HepG2 (cell line): ENCODE measurements around the gene RPL18. TPM values are rescaled to one million over a fixed set of nuclear protein-coding genes. Genes with fewer than 3 reads are reported as not detected.
A peak's percentile ranks its signal among the peaks of the same experiment; 100 is the strongest.

ENCODE experiments used
- RFXANK ChIP-seq: IDR thresholded peaks from 2 replicates; pipeline ENCODE4 v1.6.1; 2016
- ZFP82 ChIP-seq: sonication (generic); formaldehyde crosslinking; IDR thresholded peaks from 2 replicates; pipeline ENCODE4 v1.5.1; 2020; ENCODE audit warnings: mild to moderate bottlenecking, missing genetic modification reagents, borderline replicate concordance
- ZFP91 ChIP-seq: sonication (generic); formaldehyde crosslinking; IDR thresholded peaks from 2 replicates; pipeline ENCODE4 v1.9.0; 2022; ENCODE audit warnings: missing genetic modification reagents, mild to moderate bottlenecking, borderline replicate concordance
- ZNF274 ChIP-seq: sonication (generic); formaldehyde crosslinking; IDR thresholded peaks from 2 replicates; pipeline ENCODE4 v1.5.1; 2020; ENCODE audit warnings: mild to moderate bottlenecking, missing genetic modification reagents
- ZNF34 ChIP-seq: sonication (generic); formaldehyde crosslinking; IDR thresholded peaks from 2 replicates; pipeline ENCODE4 v1.4.0; 2020; ENCODE audit warnings: mild to moderate bottlenecking, missing genetic modification reagents, borderline replicate concordance
- ZNF556 ChIP-seq: sonication (generic); formaldehyde crosslinking; IDR thresholded peaks from 2 replicates; pipeline ENCODE4 v1.4.0; 2020; ENCODE audit warnings: mild to moderate bottlenecking, missing genetic modification reagents, borderline replicate concordance
- ZNF558 ChIP-seq: sonication (generic); formaldehyde crosslinking; IDR thresholded peaks from 2 replicates; pipeline ENCODE4 v1.9.0; 2022; ENCODE audit warnings: mild to moderate bottlenecking, missing genetic modification reagents, borderline replicate concordance
- ZNF563 ChIP-seq: sonication (generic); formaldehyde crosslinking; IDR thresholded peaks from 2 replicates; pipeline ENCODE4 v1.8.0; 2022; ENCODE audit warnings: mild to moderate bottlenecking, moderate library complexity, missing genetic modification reagents
- ZNF816 ChIP-seq: sonication (generic); formaldehyde crosslinking; IDR thresholded peaks from 2 replicates; pipeline ENCODE4 v1.8.0; 2022; ENCODE audit warnings: missing genetic modification reagents, mild to moderate bottlenecking, borderline replicate concordance
- polyA plus RNA-seq, 8 experiments: library from polyadenylated mRNA; depleted of rRNA in 3 of 8; stranded (reverse) in 7 of 8; unstranded in 1 of 8; fragments of >200 nt; fragmentation: Illumina TruSeq in 4 of 8; extraction: Trizol in 4 of 8; gene quantifications; 2 replicates each; pipeline versions ENCODE4 v1.2.1 to v1.2.3, GENCODE V29; 2011 to 2016; ENCODE audit warnings: low read depth in 4 of 8, missing spikeins in 1 of 8, mixed read lengths in 1 of 8; ENCODE audit not compliant: insufficient read depth in 1 of 8
- total RNA-seq, 5 experiments: library from RNA; depleted of rRNA; stranded (reverse); fragments of >200 nt; fragmentation: Illumina TruSeq; extraction: Trizol; gene quantifications; 2 replicates each; pipeline ENCODE4 v1.2.3, GENCODE V29; 2016; ENCODE audit warnings: low read depth in 1 of 5
- TF ChIP-seq, protein P1 (sequence below), 2 experiments: fragments of 450-650 bp in 1 of 2; sonication (generic) in 1 of 2; formaldehyde crosslinking in 1 of 2; IDR thresholded peaks; 2 replicates each; pipeline versions ENCODE4 v1.6.1 to v1.8.0; 2016 to 2022; ENCODE audit warnings: antibody characterized with exemption in 1 of 2, mild to moderate bottlenecking in 1 of 2, missing genetic modification reagents in 1 of 2
- TF ChIP-seq, protein P2 (sequence below): sonication (generic); formaldehyde crosslinking; conservative IDR thresholded peaks from 2 replicates; pipeline ENCODE4 v1.4.0; 2020; ENCODE audit warnings: missing genetic modification reagents
- TF ChIP-seq, protein P3 (sequence below): sonication (generic); formaldehyde crosslinking; IDR thresholded peaks from 2 replicates; pipeline ENCODE4 v1.4.0; 2020; ENCODE audit warnings: mild to moderate bottlenecking, low read depth, missing genetic modification reagents

RPL18 gene
- total and polyA plus RNA-seq, 2 of the 13 experiments (the other 11 are each of a cell fraction or from before 2014, with no cell fraction given) = 1,485 to 1,639 TPM

DNA sequence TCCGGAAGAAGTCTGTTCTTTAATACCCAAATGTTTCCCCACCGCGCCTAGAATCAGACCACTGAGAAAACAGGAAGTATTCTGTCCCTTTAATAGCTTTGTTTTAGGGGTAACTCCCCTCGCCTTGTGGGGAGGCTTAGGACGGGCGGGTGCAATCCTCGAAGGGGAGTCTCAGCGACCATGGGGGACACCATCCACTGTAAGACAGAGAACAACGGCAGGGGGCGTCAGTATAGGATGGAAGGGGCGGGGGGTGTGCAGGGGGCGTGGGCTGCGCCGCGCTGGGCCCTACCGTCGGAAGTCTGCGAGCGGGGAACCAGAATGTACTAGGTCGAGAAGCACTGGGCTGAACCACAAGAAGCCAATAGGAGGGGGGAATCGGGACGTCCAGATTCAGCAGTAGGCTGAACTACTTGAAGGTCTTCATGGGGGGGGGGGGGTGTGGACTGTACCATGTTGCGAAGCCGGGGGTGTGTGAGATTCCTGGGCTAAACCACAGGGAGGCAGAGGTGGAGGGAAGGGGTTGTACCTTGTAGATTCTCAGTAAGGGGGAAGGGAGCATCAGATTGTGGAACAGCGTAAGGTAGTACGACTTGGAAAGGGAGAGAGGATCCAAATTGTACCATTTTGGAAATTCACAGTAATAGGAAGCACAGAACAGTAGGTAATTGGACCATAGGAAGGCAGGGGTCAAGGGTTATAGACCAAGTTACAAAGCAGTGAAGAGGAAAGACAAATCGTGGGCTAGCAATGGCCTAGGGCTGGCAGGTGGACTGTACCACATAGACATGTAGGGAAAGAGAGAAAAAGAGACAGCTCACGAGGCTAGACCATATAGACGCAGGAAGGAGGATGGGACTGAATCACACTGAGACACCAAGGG lies 19.2 kb upstream of the RPL18 start (continued):
- TF ChIP-seq, protein P1, sequence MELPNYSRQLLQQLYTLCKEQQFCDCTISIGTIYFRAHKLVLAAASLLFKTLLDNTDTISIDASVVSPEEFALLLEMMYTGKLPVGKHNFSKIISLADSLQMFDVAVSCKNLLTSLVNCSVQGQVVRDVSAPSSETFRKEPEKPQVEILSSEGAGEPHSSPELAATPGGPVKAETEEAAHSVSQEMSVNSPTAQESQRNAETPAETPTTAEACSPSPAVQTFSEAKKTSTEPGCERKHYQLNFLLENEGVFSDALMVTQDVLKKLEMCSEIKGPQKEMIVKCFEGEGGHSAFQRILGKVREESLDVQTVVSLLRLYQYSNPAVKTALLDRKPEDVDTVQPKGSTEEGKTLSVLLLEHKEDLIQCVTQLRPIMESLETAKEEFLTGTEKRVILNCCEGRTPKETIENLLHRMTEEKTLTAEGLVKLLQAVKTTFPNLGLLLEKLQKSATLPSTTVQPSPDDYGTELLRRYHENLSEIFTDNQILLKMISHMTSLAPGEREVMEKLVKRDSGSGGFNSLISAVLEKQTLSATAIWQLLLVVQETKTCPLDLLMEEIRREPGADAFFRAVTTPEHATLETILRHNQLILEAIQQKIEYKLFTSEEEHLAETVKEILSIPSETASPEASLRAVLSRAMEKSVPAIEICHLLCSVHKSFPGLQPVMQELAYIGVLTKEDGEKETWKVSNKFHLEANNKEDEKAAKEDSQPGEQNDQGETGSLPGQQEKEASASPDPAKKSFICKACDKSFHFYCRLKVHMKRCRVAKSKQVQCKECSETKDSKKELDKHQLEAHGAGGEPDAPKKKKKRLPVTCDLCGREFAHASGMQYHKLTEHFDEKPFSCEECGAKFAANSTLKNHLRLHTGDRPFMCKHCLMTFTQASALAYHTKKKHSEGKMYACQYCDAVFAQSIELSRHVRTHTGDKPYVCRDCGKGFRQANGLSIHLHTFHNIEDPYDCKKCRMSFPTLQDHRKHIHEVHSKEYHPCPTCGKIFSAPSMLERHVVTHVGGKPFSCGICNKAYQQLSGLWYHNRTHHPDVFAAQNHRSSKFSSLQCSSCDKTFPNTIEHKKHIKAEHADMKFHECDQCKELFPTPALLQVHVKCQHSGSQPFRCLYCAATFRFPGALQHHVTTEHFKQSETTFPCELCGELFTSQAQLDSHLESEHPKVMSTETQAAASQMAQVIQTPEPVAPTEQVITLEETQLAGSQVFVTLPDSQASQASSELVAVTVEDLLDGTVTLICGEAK (IDR thresholded peaks at IDR 0.05) = no peak
- TF ChIP-seq, protein P1 (CRISPR knock-in tag; IDR thresholded peaks at IDR 0.05) = no peak
- TF ChIP-seq ZNF34 (CRISPR knock-in tag) = no peak
- TF ChIP-seq ZFP82 (CRISPR knock-in tag) = no peak
- TF ChIP-seq ZNF558 (CRISPR knock-in tag) = no peak
- TF ChIP-seq, protein P2, sequence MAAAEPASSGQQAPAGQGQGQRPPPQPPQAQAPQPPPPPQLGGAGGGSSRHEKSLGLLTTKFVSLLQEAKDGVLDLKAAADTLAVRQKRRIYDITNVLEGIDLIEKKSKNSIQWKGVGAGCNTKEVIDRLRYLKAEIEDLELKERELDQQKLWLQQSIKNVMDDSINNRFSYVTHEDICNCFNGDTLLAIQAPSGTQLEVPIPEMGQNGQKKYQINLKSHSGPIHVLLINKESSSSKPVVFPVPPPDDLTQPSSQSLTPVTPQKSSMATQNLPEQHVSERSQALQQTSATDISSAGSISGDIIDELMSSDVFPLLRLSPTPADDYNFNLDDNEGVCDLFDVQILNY (CRISPR knock-in tag) = no peak
- no peak for TF ChIP-seq ZNF563 (CRISPR knock-in tag)
- TF ChIP-seq ZNF556 (CRISPR knock-in tag) = 0 out of 2 replicates have a peak, but pooled peaks have one; percentile 10
- peak; percentile 89 for TF ChIP-seq ZFP91 (CRISPR knock-in tag)
- TF ChIP-seq RFXANK (CRISPR knock-in tag) = no peak
- 0 out of 2 replicates have a peak, but pooled peaks have one; percentile 27 for TF ChIP-seq ZNF274 (CRISPR knock-in tag)
- TF ChIP-seq ZNF816 (CRISPR knock-in tag) = no peak
- TF ChIP-seq, protein P3, sequence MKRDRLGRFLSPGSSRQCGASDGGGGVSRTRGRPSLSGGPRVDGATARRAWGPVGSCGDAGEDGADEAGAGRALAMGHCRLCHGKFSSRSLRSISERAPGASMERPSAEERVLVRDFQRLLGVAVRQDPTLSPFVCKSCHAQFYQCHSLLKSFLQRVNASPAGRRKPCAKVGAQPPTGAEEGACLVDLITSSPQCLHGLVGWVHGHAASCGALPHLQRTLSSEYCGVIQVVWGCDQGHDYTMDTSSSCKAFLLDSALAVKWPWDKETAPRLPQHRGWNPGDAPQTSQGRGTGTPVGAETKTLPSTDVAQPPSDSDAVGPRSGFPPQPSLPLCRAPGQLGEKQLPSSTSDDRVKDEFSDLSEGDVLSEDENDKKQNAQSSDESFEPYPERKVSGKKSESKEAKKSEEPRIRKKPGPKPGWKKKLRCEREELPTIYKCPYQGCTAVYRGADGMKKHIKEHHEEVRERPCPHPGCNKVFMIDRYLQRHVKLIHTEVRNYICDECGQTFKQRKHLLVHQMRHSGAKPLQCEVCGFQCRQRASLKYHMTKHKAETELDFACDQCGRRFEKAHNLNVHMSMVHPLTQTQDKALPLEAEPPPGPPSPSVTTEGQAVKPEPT (CRISPR knock-in tag) = 0 out of 2 replicates have a peak, but pooled peaks have one; percentile 15
